Measurements from ENCODE around the gene RNF2. TPM values are rescaled to one million over a fixed set of nuclear protein-coding genes. Genes with fewer than 3 reads are reported as not detected.

The RNF2 gene
- total and polyA plus RNA-seq, 4 donors = 2.9 to 17.3 (median 4.9) TPM

DNA sequence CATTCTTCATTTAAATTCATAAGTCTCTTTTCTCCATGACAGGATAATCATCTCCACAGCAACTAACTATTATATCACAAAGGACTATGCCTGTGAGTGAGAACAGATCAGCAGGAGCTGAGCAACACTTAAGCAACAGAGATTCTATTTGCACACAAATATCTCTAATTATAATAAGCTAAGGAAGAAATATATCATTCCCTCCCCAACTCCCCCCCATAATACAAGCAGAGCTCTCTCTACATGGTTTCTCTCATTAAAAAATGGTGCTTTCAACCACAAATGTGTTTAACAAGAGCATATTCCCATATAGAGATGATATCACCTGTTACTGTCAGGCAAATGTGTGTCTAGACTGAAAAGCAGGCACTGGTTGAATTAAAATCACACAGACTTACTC, 36.5 kb upstream of the RNF2 start:
- Histone ChIP-seq H3K9ac (ENCODE audit: low read depth in 1 of 2, low read length in 2 of 2) (no peak overlapping the region), H3K4me3 (ENCODE audit: low read depth in 1 of 3, low read length in 3 of 3) (no peak overlapping the region), H3K36me3 (ENCODE audit: control insufficient read depth in 4 of 4, insufficient read depth in 3 of 4, low read depth in 1 of 4, low read length in 3 of 4) (no peaks in the 10 kb centered on the region), H3K27ac (ENCODE audit: low read depth in 1 of 2, low read length in 2 of 2) (no peak overlapping the region), H3K9me3 (ENCODE audit: control insufficient read depth in 4 of 4, low read length in 3 of 4) (no peaks in the 10 kb centered on the region), H3K27me3 (ENCODE audit: control insufficient read depth in 4 of 4, insufficient read depth in 4 of 4, low read length in 3 of 4) (no peaks in the 10 kb centered on the region), H3K4me1 (ENCODE audit: control insufficient read depth in 4 of 4, insufficient read depth in 4 of 4, low read length in 3 of 4) (peaks cover 0 to 3% (median 0%) of the 10 kb centered on the region in 4 donors)
- TF ChIP-seq GABPA (IDR thresholded peaks at IDR 0.05 in 1 of 2, conservative IDR thresholded peaks at IDR 0.05 in 1 of 2) = no peak
- TF ChIP-seq TAF1 (conservative IDR thresholded peaks at IDR 0.05) = no peak
- TF ChIP-seq JUND (IDR thresholded peaks at IDR 0.05) = no peak
- TF ChIP-seq, protein P1, sequence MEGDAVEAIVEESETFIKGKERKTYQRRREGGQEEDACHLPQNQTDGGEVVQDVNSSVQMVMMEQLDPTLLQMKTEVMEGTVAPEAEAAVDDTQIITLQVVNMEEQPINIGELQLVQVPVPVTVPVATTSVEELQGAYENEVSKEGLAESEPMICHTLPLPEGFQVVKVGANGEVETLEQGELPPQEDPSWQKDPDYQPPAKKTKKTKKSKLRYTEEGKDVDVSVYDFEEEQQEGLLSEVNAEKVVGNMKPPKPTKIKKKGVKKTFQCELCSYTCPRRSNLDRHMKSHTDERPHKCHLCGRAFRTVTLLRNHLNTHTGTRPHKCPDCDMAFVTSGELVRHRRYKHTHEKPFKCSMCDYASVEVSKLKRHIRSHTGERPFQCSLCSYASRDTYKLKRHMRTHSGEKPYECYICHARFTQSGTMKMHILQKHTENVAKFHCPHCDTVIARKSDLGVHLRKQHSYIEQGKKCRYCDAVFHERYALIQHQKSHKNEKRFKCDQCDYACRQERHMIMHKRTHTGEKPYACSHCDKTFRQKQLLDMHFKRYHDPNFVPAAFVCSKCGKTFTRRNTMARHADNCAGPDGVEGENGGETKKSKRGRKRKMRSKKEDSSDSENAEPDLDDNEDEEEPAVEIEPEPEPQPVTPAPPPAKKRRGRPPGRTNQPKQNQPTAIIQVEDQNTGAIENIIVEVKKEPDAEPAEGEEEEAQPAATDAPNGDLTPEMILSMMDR (IDR thresholded peaks at IDR 0.05; ENCODE audit: low read depth, low read length, missing input control) = no peak
- TF ChIP-seq SP1 (IDR thresholded peaks at IDR 0.05) = no peak
- no peak for TF ChIP-seq RAD21 (IDR thresholded peaks at IDR 0.05)
- TF ChIP-seq, protein P2, sequence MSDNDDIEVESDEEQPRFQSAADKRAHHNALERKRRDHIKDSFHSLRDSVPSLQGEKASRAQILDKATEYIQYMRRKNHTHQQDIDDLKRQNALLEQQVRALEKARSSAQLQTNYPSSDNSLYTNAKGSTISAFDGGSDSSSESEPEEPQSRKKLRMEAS (IDR thresholded peaks at IDR 0.05) = no peak
- TF ChIP-seq, protein P3, sequence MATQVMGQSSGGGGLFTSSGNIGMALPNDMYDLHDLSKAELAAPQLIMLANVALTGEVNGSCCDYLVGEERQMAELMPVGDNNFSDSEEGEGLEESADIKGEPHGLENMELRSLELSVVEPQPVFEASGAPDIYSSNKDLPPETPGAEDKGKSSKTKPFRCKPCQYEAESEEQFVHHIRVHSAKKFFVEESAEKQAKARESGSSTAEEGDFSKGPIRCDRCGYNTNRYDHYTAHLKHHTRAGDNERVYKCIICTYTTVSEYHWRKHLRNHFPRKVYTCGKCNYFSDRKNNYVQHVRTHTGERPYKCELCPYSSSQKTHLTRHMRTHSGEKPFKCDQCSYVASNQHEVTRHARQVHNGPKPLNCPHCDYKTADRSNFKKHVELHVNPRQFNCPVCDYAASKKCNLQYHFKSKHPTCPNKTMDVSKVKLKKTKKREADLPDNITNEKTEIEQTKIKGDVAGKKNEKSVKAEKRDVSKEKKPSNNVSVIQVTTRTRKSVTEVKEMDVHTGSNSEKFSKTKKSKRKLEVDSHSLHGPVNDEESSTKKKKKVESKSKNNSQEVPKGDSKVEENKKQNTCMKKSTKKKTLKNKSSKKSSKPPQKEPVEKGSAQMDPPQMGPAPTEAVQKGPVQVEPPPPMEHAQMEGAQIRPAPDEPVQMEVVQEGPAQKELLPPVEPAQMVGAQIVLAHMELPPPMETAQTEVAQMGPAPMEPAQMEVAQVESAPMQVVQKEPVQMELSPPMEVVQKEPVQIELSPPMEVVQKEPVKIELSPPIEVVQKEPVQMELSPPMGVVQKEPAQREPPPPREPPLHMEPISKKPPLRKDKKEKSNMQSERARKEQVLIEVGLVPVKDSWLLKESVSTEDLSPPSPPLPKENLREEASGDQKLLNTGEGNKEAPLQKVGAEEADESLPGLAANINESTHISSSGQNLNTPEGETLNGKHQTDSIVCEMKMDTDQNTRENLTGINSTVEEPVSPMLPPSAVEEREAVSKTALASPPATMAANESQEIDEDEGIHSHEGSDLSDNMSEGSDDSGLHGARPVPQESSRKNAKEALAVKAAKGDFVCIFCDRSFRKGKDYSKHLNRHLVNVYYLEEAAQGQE (IDR thresholded peaks at IDR 0.05) = no peak
- TF ChIP-seq, protein P4, sequence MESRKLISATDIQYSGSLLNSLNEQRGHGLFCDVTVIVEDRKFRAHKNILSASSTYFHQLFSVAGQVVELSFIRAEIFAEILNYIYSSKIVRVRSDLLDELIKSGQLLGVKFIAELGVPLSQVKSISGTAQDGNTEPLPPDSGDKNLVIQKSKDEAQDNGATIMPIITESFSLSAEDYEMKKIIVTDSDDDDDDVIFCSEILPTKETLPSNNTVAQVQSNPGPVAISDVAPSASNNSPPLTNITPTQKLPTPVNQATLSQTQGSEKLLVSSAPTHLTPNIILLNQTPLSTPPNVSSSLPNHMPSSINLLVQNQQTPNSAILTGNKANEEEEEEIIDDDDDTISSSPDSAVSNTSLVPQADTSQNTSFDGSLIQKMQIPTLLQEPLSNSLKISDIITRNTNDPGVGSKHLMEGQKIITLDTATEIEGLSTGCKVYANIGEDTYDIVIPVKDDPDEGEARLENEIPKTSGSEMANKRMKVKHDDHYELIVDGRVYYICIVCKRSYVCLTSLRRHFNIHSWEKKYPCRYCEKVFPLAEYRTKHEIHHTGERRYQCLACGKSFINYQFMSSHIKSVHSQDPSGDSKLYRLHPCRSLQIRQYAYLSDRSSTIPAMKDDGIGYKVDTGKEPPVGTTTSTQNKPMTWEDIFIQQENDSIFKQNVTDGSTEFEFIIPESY (IDR thresholded peaks at IDR 0.05) = no peak
- TF ChIP-seq EGR1 (IDR thresholded peaks at IDR 0.05; ENCODE audit: low read depth in 2 of 2) = no peak
- no peak for TF ChIP-seq RXRA (IDR thresholded peaks at IDR 0.05)
- TF ChIP-seq NR2F2 (IDR thresholded peaks at IDR 0.05) = no peak
- DNase-seq (ENCODE audit: low spot score) = no peak

DNA sequence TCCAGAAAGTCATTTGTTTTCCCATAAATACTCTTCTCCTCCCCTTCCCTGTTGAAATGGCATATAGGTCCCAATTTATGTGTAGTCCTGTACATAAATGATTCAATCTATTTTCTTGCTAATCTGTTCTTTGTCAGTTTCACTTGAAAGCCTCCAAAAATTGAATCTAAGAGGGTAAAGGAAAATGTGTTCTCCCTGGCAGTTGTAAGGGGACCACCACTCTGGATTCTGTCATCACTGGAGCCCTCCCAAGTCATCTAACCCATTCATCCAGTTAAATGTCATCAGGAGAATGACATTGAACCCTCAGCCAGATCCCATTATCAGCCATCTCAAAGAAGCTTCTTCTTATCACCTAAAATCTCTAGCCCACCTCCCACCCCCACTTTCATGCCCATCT, 35.0 kb upstream of the RNF2 start:
- Histone ChIP-seq H3K27ac (ENCODE audit: low read depth in 1 of 2, low read length in 2 of 2) (no peak overlapping the region), H3K4me3 (ENCODE audit: low read depth in 1 of 3, low read length in 3 of 3) (no peak overlapping the region), H3K36me3 (ENCODE audit: control insufficient read depth in 4 of 4, insufficient read depth in 3 of 4, low read depth in 1 of 4, low read length in 3 of 4) (no peaks in the 10 kb centered on the region), H3K4me1 (ENCODE audit: control insufficient read depth in 4 of 4, insufficient read depth in 4 of 4, low read length in 3 of 4) (peaks cover 0 to 3% (median 0%) of the 10 kb centered on the region in 4 donors), H3K9me3 (ENCODE audit: control insufficient read depth in 4 of 4, low read length in 3 of 4) (no peaks in the 10 kb centered on the region), H3K27me3 (ENCODE audit: control insufficient read depth in 4 of 4, insufficient read depth in 4 of 4, low read length in 3 of 4) (no peaks in the 10 kb centered on the region), H3K9ac (ENCODE audit: low read depth in 1 of 2, low read length in 2 of 2) (no peak overlapping the region)
- no peak for DNase-seq (ENCODE audit: low spot score)
- TF ChIP-seq TAF1 (conservative IDR thresholded peaks at IDR 0.05) (no peak), FOXA1 (IDR thresholded peaks at IDR 0.05) (no peak), HNF4A (conservative IDR thresholded peaks at IDR 0.05) (no peak), FOXA2 (IDR thresholded peaks at IDR 0.05) (no peak), SP1 (IDR thresholded peaks at IDR 0.05) (no peak), YY1 (IDR thresholded peaks at IDR 0.05) (no peak), RXRA (IDR thresholded peaks at IDR 0.05) (no peak), NR2F2 (IDR thresholded peaks at IDR 0.05) (no peak)
- TF ChIP-seq, protein P1 (IDR thresholded peaks at IDR 0.05; ENCODE audit: low read depth, low read length, missing input control) = no peak
- TF ChIP-seq, protein P4 (IDR thresholded peaks at IDR 0.05) = no peak
- TF ChIP-seq, protein P3 (IDR thresholded peaks at IDR 0.05) = no peak

All from liver (tissue), 9 donors.